HG03108 (cell line): ENCODE data around the gene PTPRS.
"Not testable (repeated sequence)": the region's sequence is repeated elsewhere in the genome, so short reads cannot be mapped to it uniquely, and the experiment has no call there.

Source experiments
- ATAC-seq: cut with Tn5 transposase; IDR thresholded peaks from one replicate; pipeline ENCODE4 v1.9.1; 2021; ENCODE audit warnings: moderate library complexity; ENCODE audit not compliant: unreplicated experiment

Gene PTPRS

GRCh38 chr19:5334366-5334739 is 6.3 kb downstream of the PTPRS start:
- ATAC-seq, result no peak

- no peak for ATAC-seq
Observed at GRCh38 chr19:5333581-5334365, 6.8 kb downstream of the PTPRS start.

GRCh38 chr19:5332501-5332900 is 8.1 kb downstream of the PTPRS start:
- no peak for ATAC-seq

GRCh38 chr19:5331790-5332189 is 8.8 kb downstream of the PTPRS start:
- ATAC-seq, result no peak

- ATAC-seq, result no peak
Observed at GRCh38 chr19:5330307-5330720, 10.3 kb downstream of the PTPRS start.

GRCh38 chr19:5329141-5329540 is 11.5 kb downstream of the PTPRS start:
- ATAC-seq, result no peak

- not testable (repeated sequence) for ATAC-seq
Observed at GRCh38 chr19:5328407-5328806, 12.2 kb downstream of the PTPRS start.

GRCh38 chr19:5326986-5327623 is 13.5 kb downstream of the PTPRS start:
- ATAC-seq, result no peak

- ATAC-seq, result no peak
Observed at GRCh38 chr19:5326545-5326944, 14.1 kb downstream of the PTPRS start.

GRCh38 chr19:5324947-5325346 is 15.7 kb downstream of the PTPRS start:
- no peak for ATAC-seq

GRCh38 chr19:5323475-5323811 is 17.2 kb downstream of the PTPRS start:
- no peak for ATAC-seq

- peak; percentile 58 for ATAC-seq
Observed at GRCh38 chr19:5321851-5322681, 18.5 kb downstream of the PTPRS start.

- ATAC-seq, result no peak
Observed at GRCh38 chr19:5321066-5321642, 19.5 kb downstream of the PTPRS start.

GRCh38 chr19:5319516-5319915 is 21.1 kb downstream of the PTPRS start:
- ATAC-seq, result no peak

GRCh38 chr19:5318306-5318705 is 22.3 kb downstream of the PTPRS start:
- ATAC-seq, result no peak

GRCh38 chr19:5317321-5317720 is 23.3 kb downstream of the PTPRS start:
- no peak for ATAC-seq

- no peak for ATAC-seq
Observed at GRCh38 chr19:5316138-5316537, 24.5 kb downstream of the PTPRS start.

GRCh38 chr19:5314907-5315298 is 25.7 kb downstream of the PTPRS start:
- no peak for ATAC-seq

GRCh38 chr19:5314012-5314906 is 26.4 kb downstream of the PTPRS start:
- ATAC-seq, result no peak

GRCh38 chr19:5313307-5313706 is 27.3 kb downstream of the PTPRS start:
- no peak for ATAC-seq
